ENCODE results near the gene TRERF1.

Gene TRERF1

GRCh38 chr6:42392833-42393232, 58.9 kb downstream of the TRERF1 start:
- no peak overlapping the region for H3K9ac ChIP-seq
- no peak for TF ChIP-seq Cebpa-rat (IDR thresholded peaks at IDR 0.05)
- no peaks in the 10 kb centered on the region for H3K27me3 ChIP-seq
- H3K9me3 ChIP-seq (replicated peaks in 1 of 11) = no peaks in the 10 kb centered on the region
- H3K4me1 ChIP-seq = peaks cover 8 to 26% (median 16%) of the 10 kb centered on the region in 10 experiments; a peak in 19 of 20 replicates
- H4K20me1 ChIP-seq = peaks cover 5 to 67% (median 40%) of the 10 kb centered on the region in 11 experiments; a peak in 16 of 22 replicates
- H3K4me2 ChIP-seq = no peak overlapping the region
- H3K36me3 ChIP-seq = peaks cover 0 to 7% (median 0%) of the 10 kb centered on the region in 11 experiments; a peak in 2 of 22 replicates
- H3K4me3 ChIP-seq = no peak overlapping the region
- H3K27ac ChIP-seq = no peak overlapping the region

GRCh38 chr6:42391441-42391840, 60.3 kb downstream of the TRERF1 start:
- H3K27ac ChIP-seq = no peak overlapping the region
- no peak for TF ChIP-seq Cebpa-rat (IDR thresholded peaks at IDR 0.05)
- no peaks in the 10 kb centered on the region for H3K9me3 ChIP-seq (replicated peaks in 1 of 11)
- no peak overlapping the region for H3K4me3 ChIP-seq
- peaks cover 11 to 81% (median 54%) of the 10 kb centered on the region in 11 experiments; a peak in 18 of 22 replicates for H4K20me1 ChIP-seq
- H3K36me3 ChIP-seq = peaks cover 0 to 7% (median 0%) of the 10 kb centered on the region in 11 experiments; a peak in 2 of 22 replicates
- H3K9ac ChIP-seq = no peak overlapping the region
- peaks cover 8 to 35% (median 24%) of the 10 kb centered on the region in 10 experiments; a peak in 19 of 20 replicates for H3K4me1 ChIP-seq
- H3K27me3 ChIP-seq = no peaks in the 10 kb centered on the region
- H3K4me2 ChIP-seq = no peak overlapping the region

GRCh38 chr6:42390228-42390934, 61.3 kb downstream of the TRERF1 start:
- H3K27ac ChIP-seq = no peak overlapping the region
- H3K9me3 ChIP-seq (replicated peaks in 1 of 11) = no peaks in the 10 kb centered on the region
- peaks cover 14 to 83% (median 60%) of the 10 kb centered on the region in 11 experiments; a peak in 18 of 22 replicates for H4K20me1 ChIP-seq
- H3K4me2 ChIP-seq = 0 out of 22 replicates have a peak overlapping the region, but pooled peaks of 2 of the 11 experiments have one; percentile 3 to 6
- peaks cover 0 to 7% (median 0%) of the 10 kb centered on the region in 11 experiments; a peak in 2 of 22 replicates for H3K36me3 ChIP-seq
- H3K4me3 ChIP-seq = no peak overlapping the region
- H3K4me1 ChIP-seq = peaks cover 8 to 35% (median 24%) of the 10 kb centered on the region in 10 experiments; a peak in 19 of 20 replicates
- H3K9ac ChIP-seq = no peak overlapping the region
- no peak for TF ChIP-seq Cebpa-rat (IDR thresholded peaks at IDR 0.05)
- H3K27me3 ChIP-seq = no peaks in the 10 kb centered on the region

GRCh38 chr6:42389736-42390135, 62.0 kb downstream of the TRERF1 start:
- H3K4me1 ChIP-seq = peaks cover 2 to 35% (median 20%) of the 10 kb centered on the region in 10 experiments; a peak in 19 of 20 replicates
- H3K36me3 ChIP-seq = peaks cover 0 to 7% (median 0%) of the 10 kb centered on the region in 11 experiments; a peak in 2 of 22 replicates
- no peaks in the 10 kb centered on the region for H3K9me3 ChIP-seq (replicated peaks in 1 of 11)
- no peak overlapping the region for H3K27ac ChIP-seq
- no peak overlapping the region for H3K4me3 ChIP-seq
- peaks cover 14 to 79% (median 54%) of the 10 kb centered on the region in 11 experiments; a peak in 17 of 22 replicates for H4K20me1 ChIP-seq
- H3K27me3 ChIP-seq = no peaks in the 10 kb centered on the region
- TF ChIP-seq Cebpa-rat (IDR thresholded peaks at IDR 0.05) = no peak
- H3K4me2 ChIP-seq = no peak overlapping the region
- H3K9ac ChIP-seq = no peak overlapping the region

GRCh38 chr6:42388046-42388445, 63.7 kb downstream of the TRERF1 start:
- no peak for TF ChIP-seq Cebpa-rat (IDR thresholded peaks at IDR 0.05)
- Histone ChIP-seq H3K4me3 (no peak overlapping the region), H3K36me3 (peaks cover 0 to 7% (median 0%) of the 10 kb centered on the region in 11 experiments; a peak in 3 of 22 replicates), H3K4me1 (peaks cover 0 to 35% (median 20%) of the 10 kb centered on the region in 10 experiments; a peak in 18 of 20 replicates), H3K4me2 (peak overlapping the region in 10 of 11 experiments; percentile 20 to 59 (median 42); a peak in 17 of 22 replicates), H3K27me3 (no peaks in the 10 kb centered on the region), H3K27ac (no peak overlapping the region), H4K20me1 (peaks cover 11 to 79% (median 46%) of the 10 kb centered on the region in 11 experiments; a peak in 17 of 22 replicates), H3K9ac (no peak overlapping the region), H3K9me3 (replicated peaks in 1 of 11) (no peaks in the 10 kb centered on the region)

GRCh38 chr6:42387336-42387735, 64.4 kb downstream of the TRERF1 start:
- no peaks in the 10 kb centered on the region for H3K9me3 ChIP-seq (replicated peaks in 1 of 11)
- H3K4me3 ChIP-seq = no peak overlapping the region
- peak overlapping the region; percentile 3 to 59 (median 40); a peak in 20 of 22 replicates for H3K4me2 ChIP-seq
- H3K4me1 ChIP-seq = peaks cover 0 to 36% (median 21%) of the 10 kb centered on the region in 10 experiments; a peak in 18 of 20 replicates
- no peaks in the 10 kb centered on the region for H3K27me3 ChIP-seq
- peaks cover 7 to 80% (median 43%) of the 10 kb centered on the region in 11 experiments; a peak in 16 of 22 replicates for H4K20me1 ChIP-seq
- H3K27ac ChIP-seq = no peak overlapping the region
- no peak for TF ChIP-seq Cebpa-rat (IDR thresholded peaks at IDR 0.05)
- 0 out of 22 replicates have a peak overlapping the region, but pooled peaks of 1 of the 11 experiments have one; percentile 1 for H3K9ac ChIP-seq
- H3K36me3 ChIP-seq = peaks cover 0 to 9% (median 0%) of the 10 kb centered on the region in 11 experiments; a peak in 3 of 22 replicates

- TF ChIP-seq Cebpa-rat (IDR thresholded peaks at IDR 0.05) = no peak
- Histone ChIP-seq H3K36me3 (peaks cover 0 to 10% (median 0%) of the 10 kb centered on the region in 11 experiments; a peak in 2 of 22 replicates), H3K27me3 (no peaks in the 10 kb centered on the region), H3K9me3 (replicated peaks in 1 of 11) (no peaks in the 10 kb centered on the region), H3K9ac (no peak overlapping the region), H3K4me2 (no peak overlapping the region), H3K4me1 (peaks cover 19 to 47% (median 39%) of the 10 kb centered on the region in 10 experiments), H3K4me3 (no peak overlapping the region), H4K20me1 (peaks cover 14 to 82% (median 43%) of the 10 kb centered on the region in 11 experiments; a peak in 17 of 22 replicates), H3K27ac (no peak overlapping the region)
These were observed 66.4 kb downstream of the TRERF1 start for GRCh38 chr6:42385339-42385738.

GRCh38 chr6:42383421-42384205, 68.1 kb downstream of the TRERF1 start:
- Histone ChIP-seq H3K9me3 (replicated peaks in 1 of 11) (no peaks in the 10 kb centered on the region), H3K27me3 (no peaks in the 10 kb centered on the region), H3K4me3 (no peak overlapping the region), H3K4me1 (peaks cover 34 to 59% (median 54%) of the 10 kb centered on the region in 10 experiments), H3K27ac (no peak overlapping the region), H3K9ac (no peak overlapping the region), H3K4me2 (no peak overlapping the region), H3K36me3 (peaks cover 0 to 10% (median 0%) of the 10 kb centered on the region in 11 experiments; a peak in 2 of 22 replicates), H4K20me1 (peaks cover 14 to 77% (median 33%) of the 10 kb centered on the region in 11 experiments; a peak in 16 of 22 replicates)
- no peak for TF ChIP-seq Cebpa-rat (IDR thresholded peaks at IDR 0.05)
